Lower lobe of right lung (tissue), 2 donors: ENCODE results near the gene IDUA. TPM values are rescaled to one million over a fixed set of nuclear protein-coding genes. Genes with fewer than 3 reads are reported as not detected.

Experiments
- ATAC-seq, 2 donors: fragments of 200-7000 bp; cut with Tn5 transposase; one replicate each; pipeline ENCODE4 v1.9.1; 2020 to 2022; ENCODE audit warnings: mild to moderate bottlenecking in 2 of 2, moderate library complexity in 2 of 2
- DNase-seq: peaks from one replicate; pipeline ENCODE4 v3.0.0-alpha.2; 2020
- H3K27ac ChIP-seq: fragments of 200-600 bp; one replicate; pipeline ENCODE4 v1.8.0; 2022
- H3K27me3 ChIP-seq: fragments of 200-600 bp; one replicate; pipeline ENCODE4 v1.8.0; 2022; ENCODE audit warnings: low read depth
- H3K36me3 ChIP-seq: fragments of 200-600 bp; one replicate; pipeline ENCODE4 v1.8.0; 2022; ENCODE audit warnings: mild to moderate bottlenecking
- H3K4me1 ChIP-seq: fragments of 200-600 bp; one replicate; pipeline ENCODE4 v1.8.0; 2022
- H3K4me3 ChIP-seq: fragments of 200-600 bp; one replicate; pipeline ENCODE4 v1.8.0; 2022; ENCODE audit warnings: mild to moderate bottlenecking
- H3K9me3 ChIP-seq: fragments of 200-600 bp; one replicate; pipeline ENCODE4 v1.8.0; 2022
- intact Hi-C: fragments of 100-400 bp; cut with DNase I; formaldehyde crosslinking; loops from one replicate; pipeline ENCODE4 v1.11.0; 2022
- total RNA-seq: library from RNA; stranded (reverse); fragmentation: NEBNext Ultra II Directional; extraction: Animal tissue kit (Norgen Biotek cat#: 25700); gene quantifications from one replicate; pipeline ENCODE4 v1.2.1, GENCODE V29; 2021
- TF ChIP-seq, protein P1 (sequence below): fragments of 200-600 bp; IDR thresholded peaks from one replicate; pipeline ENCODE4 v1.8.0; 2022; ENCODE audit warnings: antibody characterized with exemption, mild to moderate bottlenecking
- donor health status: DM: no; HTN: yes; CAD: no; lungs with severe emphysema.

The IDUA gene
- total RNA-seq, 1 donor from 2014 or later = 46.0 TPM

DNA sequence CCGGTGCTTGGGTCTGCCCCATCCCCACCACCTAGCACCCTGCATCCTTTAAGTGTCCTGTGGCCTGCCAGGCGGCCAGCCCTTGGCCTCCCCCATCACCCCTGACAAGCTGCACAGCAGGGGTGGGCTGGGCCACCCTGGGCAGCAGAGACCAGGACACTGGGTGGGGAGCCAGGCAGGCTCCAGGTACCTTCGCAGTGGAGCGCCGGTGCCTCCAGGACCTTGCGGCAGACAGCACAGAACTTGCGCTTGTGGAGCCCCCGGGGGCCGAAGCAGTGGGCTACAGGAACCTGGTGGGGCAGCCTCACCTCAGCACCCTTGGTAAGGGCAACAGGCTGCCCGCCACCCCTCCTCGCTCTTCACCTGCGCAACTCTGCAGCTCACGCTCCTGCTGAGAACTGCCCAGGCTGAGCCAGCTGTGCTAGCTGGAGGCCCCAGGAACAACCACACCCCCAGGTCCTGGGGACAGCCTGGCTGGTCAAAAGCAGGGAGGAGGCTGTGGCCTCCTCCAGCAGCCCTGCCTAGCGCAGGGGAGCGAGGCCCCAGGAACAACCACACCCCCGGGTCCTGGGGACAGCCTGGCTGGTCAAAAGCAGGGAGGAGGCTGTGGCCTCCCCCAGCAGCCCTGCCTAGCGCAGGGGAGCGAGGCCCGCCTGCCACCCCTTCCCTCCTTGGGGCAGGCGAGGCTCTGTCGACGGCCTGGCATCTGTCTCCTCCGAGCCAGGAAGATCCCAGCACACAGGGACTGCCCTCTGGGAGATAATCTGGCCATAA lies 18.0 kb upstream of the IDUA start:
- no peak overlapping the region for H3K4me3 ChIP-seq
- H3K4me1 ChIP-seq = peaks cover 29% of the 10 kb centered on the region
- H3K36me3 ChIP-seq = peaks cover 30% of the 10 kb centered on the region
- no peaks in the 10 kb centered on the region for H3K27me3 ChIP-seq
- TF ChIP-seq, protein P1, sequence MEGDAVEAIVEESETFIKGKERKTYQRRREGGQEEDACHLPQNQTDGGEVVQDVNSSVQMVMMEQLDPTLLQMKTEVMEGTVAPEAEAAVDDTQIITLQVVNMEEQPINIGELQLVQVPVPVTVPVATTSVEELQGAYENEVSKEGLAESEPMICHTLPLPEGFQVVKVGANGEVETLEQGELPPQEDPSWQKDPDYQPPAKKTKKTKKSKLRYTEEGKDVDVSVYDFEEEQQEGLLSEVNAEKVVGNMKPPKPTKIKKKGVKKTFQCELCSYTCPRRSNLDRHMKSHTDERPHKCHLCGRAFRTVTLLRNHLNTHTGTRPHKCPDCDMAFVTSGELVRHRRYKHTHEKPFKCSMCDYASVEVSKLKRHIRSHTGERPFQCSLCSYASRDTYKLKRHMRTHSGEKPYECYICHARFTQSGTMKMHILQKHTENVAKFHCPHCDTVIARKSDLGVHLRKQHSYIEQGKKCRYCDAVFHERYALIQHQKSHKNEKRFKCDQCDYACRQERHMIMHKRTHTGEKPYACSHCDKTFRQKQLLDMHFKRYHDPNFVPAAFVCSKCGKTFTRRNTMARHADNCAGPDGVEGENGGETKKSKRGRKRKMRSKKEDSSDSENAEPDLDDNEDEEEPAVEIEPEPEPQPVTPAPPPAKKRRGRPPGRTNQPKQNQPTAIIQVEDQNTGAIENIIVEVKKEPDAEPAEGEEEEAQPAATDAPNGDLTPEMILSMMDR = no peak
- DNase-seq (no peak), ATAC-seq (no peak)
- no peak overlapping the region for H3K27ac ChIP-seq
- H3K9me3 ChIP-seq = no peaks in the 10 kb centered on the region
- intact Hi-C loops = no loop called here

DNA sequence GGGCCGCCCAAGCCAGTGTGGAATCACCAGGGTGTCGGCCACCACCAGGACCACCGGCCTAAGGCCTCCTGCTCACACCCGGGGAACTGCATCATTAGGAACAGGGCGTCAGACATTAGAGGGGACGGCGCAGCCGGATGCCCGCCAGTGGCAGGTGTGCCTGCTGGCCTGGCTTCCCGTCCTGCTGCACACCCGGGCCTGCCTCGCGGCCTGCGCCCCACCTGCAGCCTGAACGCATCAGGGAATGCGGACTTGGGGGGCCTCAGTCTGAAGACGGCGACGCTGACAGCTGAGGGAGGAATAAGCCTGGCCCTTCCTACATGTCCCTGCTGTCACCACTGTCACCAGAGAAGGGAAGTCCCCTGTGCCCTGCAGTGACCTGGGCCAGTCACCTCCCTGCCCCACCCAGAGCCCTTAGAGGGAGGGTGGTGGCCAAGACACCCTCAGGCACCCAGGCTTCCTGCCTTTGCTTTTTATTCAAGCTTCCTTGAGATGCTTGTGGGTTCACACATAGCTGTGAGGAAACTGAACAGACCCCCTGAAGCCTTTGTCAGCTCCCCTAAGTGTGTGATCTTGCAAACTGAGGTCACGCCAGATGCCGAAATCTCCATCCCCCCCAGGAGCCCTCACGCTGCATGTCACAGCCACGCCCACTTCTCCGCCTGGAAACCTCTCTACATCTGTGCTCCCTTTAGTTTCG lies 16.6 kb upstream of the IDUA start:
- Histone ChIP-seq H3K27me3 (no peaks in the 10 kb centered on the region), H3K27ac (no peak overlapping the region), H3K4me1 (peaks cover 32% of the 10 kb centered on the region), H3K9me3 (no peaks in the 10 kb centered on the region), H3K4me3 (no peak overlapping the region), H3K36me3 (peaks cover 18% of the 10 kb centered on the region)
- ATAC-seq = no peak
- intact Hi-C loops = no loop called here
- TF ChIP-seq, protein P1 = no peak
- no peak for DNase-seq

- no peak overlapping the region for H3K4me3 ChIP-seq
- H3K27ac ChIP-seq = no peak overlapping the region
- no peak for DNase-seq
- TF ChIP-seq, protein P1 = no peak
- no peak for ATAC-seq
- no peaks in the 10 kb centered on the region for H3K9me3 ChIP-seq
- no peaks in the 10 kb centered on the region for H3K27me3 ChIP-seq
- H3K36me3 ChIP-seq = peaks cover 10% of the 10 kb centered on the region
- intact Hi-C loops = no loop called here
- H3K4me1 ChIP-seq = peaks cover 32% of the 10 kb centered on the region
These were observed 15.9 kb upstream of the IDUA start for GRCh38 chr4:970854-971520.

DNA sequence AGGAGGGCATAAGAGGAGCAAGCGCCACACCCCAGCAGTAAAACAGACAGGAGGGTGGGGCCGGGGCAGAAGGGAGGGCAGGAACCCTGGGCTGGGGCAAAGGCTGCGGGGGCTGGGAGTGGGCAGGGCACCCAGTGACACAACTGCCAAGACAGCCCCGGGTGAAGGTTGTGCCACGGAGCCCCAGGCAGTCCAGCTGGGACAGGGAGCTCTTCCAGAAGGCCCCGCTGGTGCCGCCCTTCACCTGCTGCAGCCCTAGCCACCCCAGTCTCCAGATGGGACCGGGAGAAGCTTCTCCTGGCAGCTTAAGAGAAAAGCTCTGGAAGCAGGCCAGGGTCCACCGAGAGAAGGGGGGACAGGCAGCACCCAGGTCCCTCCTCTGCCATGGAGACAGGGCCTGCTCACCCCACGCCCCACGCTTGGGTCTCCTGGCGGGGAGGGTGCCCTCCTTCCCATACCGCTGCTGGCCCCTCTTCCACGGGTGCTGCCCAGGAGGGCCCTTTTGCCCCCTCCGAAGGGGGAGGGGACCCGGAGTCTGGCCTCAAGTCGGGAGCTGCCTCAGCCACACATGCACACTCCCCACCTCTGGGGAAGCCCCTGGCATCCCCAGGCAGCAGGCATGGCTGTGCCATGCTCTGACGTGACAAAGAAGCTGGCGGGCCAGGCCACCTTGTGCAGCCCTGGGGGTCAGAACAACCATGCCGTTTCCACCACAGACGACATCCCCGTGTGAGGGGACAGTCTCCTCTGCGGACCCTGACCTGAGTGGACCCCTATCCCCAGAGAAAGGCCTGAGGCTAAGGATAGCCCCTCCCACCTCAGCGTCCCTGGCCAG lies 15.0 kb upstream of the IDUA start:
- H3K27ac ChIP-seq = no peak overlapping the region
- ATAC-seq = no peak
- no peak for DNase-seq

More for the DNA sequence above, 15.0 kb upstream of the IDUA start:
- intact Hi-C loops = no loop called here
- TF ChIP-seq, protein P1 = no peak
- H3K4me1 ChIP-seq = peaks cover 32% of the 10 kb centered on the region
- H3K27me3 ChIP-seq = no peaks in the 10 kb centered on the region
- H3K9me3 ChIP-seq = no peaks in the 10 kb centered on the region
- H3K4me3 ChIP-seq = peak overlapping the region; percentile 88
- peaks cover under 1% of the 10 kb centered on the region for H3K36me3 ChIP-seq
